HG03045 (cell line): ENCODE results near the gene NFIA.
"Not testable (repeated sequence)": the region's sequence is repeated elsewhere in the genome, so short reads cannot be mapped to it uniquely, and the experiment has no call there.

Experiments
- ATAC-seq: cut with Tn5 transposase; IDR thresholded peaks from one replicate; pipeline ENCODE4 v1.9.1; 2021; ENCODE audit warnings: mild to moderate bottlenecking, moderate library complexity; ENCODE audit not compliant: unreplicated experiment

Gene NFIA

GRCh38 chr1:61266738-61267137 lies 184.4 kb downstream of the NFIA start:
- ATAC-seq: no peak

GRCh38 chr1:61268546-61269240 lies 186.3 kb downstream of the NFIA start:
- ATAC-seq: no peak

- no peak for ATAC-seq
Observed at GRCh38 chr1:61269602-61270001, 187.2 kb downstream of the NFIA start.

- no peak for ATAC-seq
Observed at GRCh38 chr1:61270107-61270506, 187.7 kb downstream of the NFIA start.

GRCh38 chr1:61270761-61271411 lies 188.5 kb downstream of the NFIA start:
- ATAC-seq: no peak

GRCh38 chr1:61271412-61271789 lies 189.0 kb downstream of the NFIA start:
- no peak for ATAC-seq

GRCh38 chr1:61273167-61273705 lies 190.9 kb downstream of the NFIA start:
- no peak for ATAC-seq

GRCh38 chr1:61273861-61274260 lies 191.5 kb downstream of the NFIA start:
- no peak for ATAC-seq

GRCh38 chr1:61274939-61275338 lies 192.6 kb downstream of the NFIA start:
- ATAC-seq: no peak

- ATAC-seq: no peak
Observed at GRCh38 chr1:61276246-61276645, 193.9 kb downstream of the NFIA start.

GRCh38 chr1:61277121-61277690 lies 194.8 kb downstream of the NFIA start:
- ATAC-seq: no peak

- not testable (repeated sequence) for ATAC-seq
Observed at GRCh38 chr1:61278503-61278902, 196.1 kb downstream of the NFIA start.

- no peak for ATAC-seq
Observed at GRCh38 chr1:61278966-61279365, 196.6 kb downstream of the NFIA start.

GRCh38 chr1:61279570-61279969 lies 197.2 kb downstream of the NFIA start:
- no peak for ATAC-seq

GRCh38 chr1:61280452-61280851 lies 198.1 kb downstream of the NFIA start:
- no peak for ATAC-seq

- no peak for ATAC-seq
Observed at GRCh38 chr1:61282387-61282786, 200.0 kb downstream of the NFIA start.

- no peak for ATAC-seq
Observed at GRCh38 chr1:61284248-61284854, 202.0 kb downstream of the NFIA start.

GRCh38 chr1:61284936-61285335 lies 202.6 kb downstream of the NFIA start:
- no peak for ATAC-seq

GRCh38 chr1:61285371-61285885 lies 203.1 kb downstream of the NFIA start:
- no peak for ATAC-seq

- no peak for ATAC-seq
Observed at GRCh38 chr1:61287014-61287413, 204.7 kb downstream of the NFIA start.

GRCh38 chr1:61287734-61288133 lies 205.4 kb downstream of the NFIA start:
- ATAC-seq: no peak
